ENCODE measurements around the gene TAF4.

TAF4 gene

GRCh38 chr20:61927826-61928541 is 137.7 kb downstream of the TAF4 start:
- Histone ChIP-seq H3K4me3 (ENCODE audit: low read length) (no peak overlapping the region), H2AFZ (ENCODE audit: low read length) (no peak overlapping the region), H3K9me2 (replicated peaks; ENCODE audit: insufficient read depth, low read length) (no peaks in the 10 kb centered on the region), H3K36me3 (replicated peaks; ENCODE audit: insufficient read depth, low read length) (no peaks in the 10 kb centered on the region), H3K4me1 (ENCODE audit: low read length) (no peaks in the 10 kb centered on the region), H4K20me1 (ENCODE audit: insufficient read depth, low read length) (no peaks in the 10 kb centered on the region), H3K79me2 (ENCODE audit: low read length) (no peaks in the 10 kb centered on the region), H3K9ac (ENCODE audit: low read length) (no peak overlapping the region), H3F3A (ENCODE audit: insufficient read depth, low read length) (no peaks in the 10 kb centered on the region), H3K27ac (ENCODE audit: low read length) (no peak overlapping the region), H3K9me3 (replicated peaks; ENCODE audit: insufficient read depth, low read length) (no peaks in the 10 kb centered on the region), H3K4me2 (ENCODE audit: low read depth, low read length) (no peak overlapping the region), H3K27me3 (replicated peaks; ENCODE audit: insufficient read depth, low read length) (peaks cover 97% of the 10 kb centered on the region)
- TF ChIP-seq EZH2phosphoT487 (IDR thresholded peaks at IDR 0.05; ENCODE audit: low read length) (no peak), EZH2 (optimal IDR thresholded peaks at IDR 0.05; ENCODE audit: low read depth, low read length) (no peak)
- TF ChIP-seq, protein P1, sequence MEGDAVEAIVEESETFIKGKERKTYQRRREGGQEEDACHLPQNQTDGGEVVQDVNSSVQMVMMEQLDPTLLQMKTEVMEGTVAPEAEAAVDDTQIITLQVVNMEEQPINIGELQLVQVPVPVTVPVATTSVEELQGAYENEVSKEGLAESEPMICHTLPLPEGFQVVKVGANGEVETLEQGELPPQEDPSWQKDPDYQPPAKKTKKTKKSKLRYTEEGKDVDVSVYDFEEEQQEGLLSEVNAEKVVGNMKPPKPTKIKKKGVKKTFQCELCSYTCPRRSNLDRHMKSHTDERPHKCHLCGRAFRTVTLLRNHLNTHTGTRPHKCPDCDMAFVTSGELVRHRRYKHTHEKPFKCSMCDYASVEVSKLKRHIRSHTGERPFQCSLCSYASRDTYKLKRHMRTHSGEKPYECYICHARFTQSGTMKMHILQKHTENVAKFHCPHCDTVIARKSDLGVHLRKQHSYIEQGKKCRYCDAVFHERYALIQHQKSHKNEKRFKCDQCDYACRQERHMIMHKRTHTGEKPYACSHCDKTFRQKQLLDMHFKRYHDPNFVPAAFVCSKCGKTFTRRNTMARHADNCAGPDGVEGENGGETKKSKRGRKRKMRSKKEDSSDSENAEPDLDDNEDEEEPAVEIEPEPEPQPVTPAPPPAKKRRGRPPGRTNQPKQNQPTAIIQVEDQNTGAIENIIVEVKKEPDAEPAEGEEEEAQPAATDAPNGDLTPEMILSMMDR (IDR thresholded peaks at IDR 0.05; ENCODE audit: low read length): no peak
- DNase-seq: no peak

DNA sequence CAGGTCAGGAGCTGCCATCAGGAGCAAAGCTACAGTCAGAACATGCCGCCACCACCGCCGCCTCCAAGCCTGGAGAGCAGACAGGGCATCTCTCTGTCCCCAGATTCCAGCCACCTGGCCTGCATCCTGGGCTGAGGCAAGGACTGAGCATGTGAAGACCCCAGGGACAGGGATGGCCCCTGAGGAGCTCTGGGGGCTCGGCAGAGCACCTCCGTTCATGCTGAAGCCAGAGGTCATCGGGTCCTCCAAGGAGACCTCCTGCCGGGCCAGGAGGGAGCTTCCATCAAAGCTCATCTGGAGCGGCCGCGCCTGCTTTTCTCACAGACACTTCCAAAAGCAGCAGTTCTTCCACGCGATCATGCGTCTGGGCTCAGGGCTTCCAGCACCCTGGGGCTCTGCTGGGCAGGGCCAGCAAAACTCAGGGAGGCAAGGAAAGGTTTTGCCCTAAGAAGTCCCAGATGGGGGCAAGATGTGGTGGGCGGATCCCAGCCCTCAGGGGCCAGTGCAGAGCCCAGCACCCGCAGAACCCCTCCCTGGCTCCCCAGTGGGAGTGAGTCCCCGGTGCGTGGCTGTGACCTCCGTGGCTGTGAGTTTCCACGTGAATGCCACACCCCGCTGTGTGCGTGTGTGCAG is 138.4 kb downstream of the TAF4 start:
- DNase-seq: no peak
- Histone ChIP-seq H3K4me1 (ENCODE audit: low read length) (no peaks in the 10 kb centered on the region), H4K20me1 (ENCODE audit: insufficient read depth, low read length) (no peaks in the 10 kb centered on the region), H3K4me2 (ENCODE audit: low read depth, low read length) (no peak overlapping the region), H3K9me3 (replicated peaks; ENCODE audit: insufficient read depth, low read length) (no peaks in the 10 kb centered on the region), H2AFZ (ENCODE audit: low read length) (no peak overlapping the region), H3K4me3 (ENCODE audit: low read length) (no peak overlapping the region), H3K79me2 (ENCODE audit: low read length) (no peaks in the 10 kb centered on the region), H3K9me2 (replicated peaks; ENCODE audit: insufficient read depth, low read length) (no peaks in the 10 kb centered on the region), H3F3A (ENCODE audit: insufficient read depth, low read length) (no peaks in the 10 kb centered on the region), H3K9ac (ENCODE audit: low read length) (no peak overlapping the region), H3K27me3 (replicated peaks; ENCODE audit: insufficient read depth, low read length) (peaks cover 98% of the 10 kb centered on the region), H3K36me3 (replicated peaks; ENCODE audit: insufficient read depth, low read length) (no peaks in the 10 kb centered on the region), H3K27ac (ENCODE audit: low read length) (no peak overlapping the region)
- TF ChIP-seq EZH2 (optimal IDR thresholded peaks at IDR 0.05; ENCODE audit: low read depth, low read length): no peak
- no peak for TF ChIP-seq EZH2phosphoT487 (IDR thresholded peaks at IDR 0.05; ENCODE audit: low read length)
- TF ChIP-seq, protein P1 (IDR thresholded peaks at IDR 0.05; ENCODE audit: low read length): no peak

- no peak overlapping the region for H3K9ac ChIP-seq (ENCODE audit: low read length)
- no peak overlapping the region for H3K4me2 ChIP-seq (ENCODE audit: low read depth, low read length)
- no peak overlapping the region for H2AFZ ChIP-seq (ENCODE audit: low read length)
- no peaks in the 10 kb centered on the region for H3K36me3 ChIP-seq (replicated peaks; ENCODE audit: insufficient read depth, low read length)
- DNase-seq: no peak
- H3K27me3 ChIP-seq (replicated peaks; ENCODE audit: insufficient read depth, low read length): peaks cover 98% of the 10 kb centered on the region
- TF ChIP-seq, protein P1 (IDR thresholded peaks at IDR 0.05; ENCODE audit: low read length): no peak
- no peak for TF ChIP-seq EZH2phosphoT487 (IDR thresholded peaks at IDR 0.05; ENCODE audit: low read length)
- no peak for TF ChIP-seq EZH2 (optimal IDR thresholded peaks at IDR 0.05; ENCODE audit: low read depth, low read length)
- H4K20me1 ChIP-seq (ENCODE audit: insufficient read depth, low read length): no peaks in the 10 kb centered on the region
- no peaks in the 10 kb centered on the region for H3F3A ChIP-seq (ENCODE audit: insufficient read depth, low read length)
- no peak overlapping the region for H3K27ac ChIP-seq (ENCODE audit: low read length)
- H3K4me3 ChIP-seq (ENCODE audit: low read length): no peak overlapping the region
- no peaks in the 10 kb centered on the region for H3K79me2 ChIP-seq (ENCODE audit: low read length)
- H3K9me3 ChIP-seq (replicated peaks; ENCODE audit: insufficient read depth, low read length): no peaks in the 10 kb centered on the region
- no peaks in the 10 kb centered on the region for H3K9me2 ChIP-seq (replicated peaks; ENCODE audit: insufficient read depth, low read length)
- no peaks in the 10 kb centered on the region for H3K4me1 ChIP-seq (ENCODE audit: low read length)
These were observed 138.9 kb downstream of the TAF4 start for GRCh38 chr20:61926796-61927192.
